ENCODE data around the gene BLACAT1. TPM values are rescaled to one million over a fixed set of nuclear protein-coding genes. Genes with fewer than 3 reads are reported as not detected.

Gene BLACAT1
- total RNA-seq, 1 donor from 2014 or later, result 0.07 TPM

GRCh38 chr1:205447457-205448341, 8.1 kb downstream of the BLACAT1 start:
- no peaks in the 10 kb centered on the region for H3K36me3 Mint-ChIP-seq (ENCODE audit: low read depth)
- no peaks in the 10 kb centered on the region for H3K9me3 Mint-ChIP-seq
- H3K4me3 Mint-ChIP-seq, result no peak overlapping the region
- H3K27me3 Mint-ChIP-seq, result peaks cover 19% of the 10 kb centered on the region
- H3K27ac Mint-ChIP-seq, result no peak overlapping the region
- ATAC-seq (ENCODE audit: low read depth), result no peak
- ChIA-PET CTCF (interaction anchor here (1.3 kb wide), 1 partner anchor 38 kb away, joined by 3 read pairs; no protein-coding TSS in a partner anchor), POLR2A (no interaction called here)
- intact Hi-C loops (cut with micrococcal nuclease), result no loop called here
- peaks cover 11% of the 10 kb centered on the region for H3K4me1 Mint-ChIP-seq
- DNase-seq, result no peak
- TF ChIP-seq, protein P1, sequence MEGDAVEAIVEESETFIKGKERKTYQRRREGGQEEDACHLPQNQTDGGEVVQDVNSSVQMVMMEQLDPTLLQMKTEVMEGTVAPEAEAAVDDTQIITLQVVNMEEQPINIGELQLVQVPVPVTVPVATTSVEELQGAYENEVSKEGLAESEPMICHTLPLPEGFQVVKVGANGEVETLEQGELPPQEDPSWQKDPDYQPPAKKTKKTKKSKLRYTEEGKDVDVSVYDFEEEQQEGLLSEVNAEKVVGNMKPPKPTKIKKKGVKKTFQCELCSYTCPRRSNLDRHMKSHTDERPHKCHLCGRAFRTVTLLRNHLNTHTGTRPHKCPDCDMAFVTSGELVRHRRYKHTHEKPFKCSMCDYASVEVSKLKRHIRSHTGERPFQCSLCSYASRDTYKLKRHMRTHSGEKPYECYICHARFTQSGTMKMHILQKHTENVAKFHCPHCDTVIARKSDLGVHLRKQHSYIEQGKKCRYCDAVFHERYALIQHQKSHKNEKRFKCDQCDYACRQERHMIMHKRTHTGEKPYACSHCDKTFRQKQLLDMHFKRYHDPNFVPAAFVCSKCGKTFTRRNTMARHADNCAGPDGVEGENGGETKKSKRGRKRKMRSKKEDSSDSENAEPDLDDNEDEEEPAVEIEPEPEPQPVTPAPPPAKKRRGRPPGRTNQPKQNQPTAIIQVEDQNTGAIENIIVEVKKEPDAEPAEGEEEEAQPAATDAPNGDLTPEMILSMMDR (IDR thresholded peaks at IDR 0.05), result no peak

- H3K27me3 Mint-ChIP-seq, result peaks cover 17% of the 10 kb centered on the region
- peaks cover 19% of the 10 kb centered on the region for H3K4me1 Mint-ChIP-seq
- no peaks in the 10 kb centered on the region for H3K9me3 Mint-ChIP-seq
- no peaks in the 10 kb centered on the region for H3K36me3 Mint-ChIP-seq (ENCODE audit: low read depth)
- ChIA-PET CTCF (interaction anchor here (1.3 kb wide), 1 partner anchor 39 kb away, joined by 3 read pairs; no protein-coding TSS in a partner anchor), POLR2A (no interaction called here)
- intact Hi-C loops (cut with micrococcal nuclease), result no loop called here
- no peak overlapping the region for H3K27ac Mint-ChIP-seq
- DNase-seq, result no peak
- no peak for ATAC-seq (ENCODE audit: low read depth)
- no peak overlapping the region for H3K4me3 Mint-ChIP-seq
- TF ChIP-seq, protein P1 (IDR thresholded peaks at IDR 0.05), result no peak
Measured at GRCh38 chr1:205446828-205447227, 9.0 kb downstream of the BLACAT1 start.

- Mint-ChIP-seq H3K36me3 (ENCODE audit: low read depth) (no peaks in the 10 kb centered on the region), H3K4me3 (no peak overlapping the region), H3K27ac (no peak overlapping the region), H3K27me3 (peaks cover 5% of the 10 kb centered on the region), H3K9me3 (no peaks in the 10 kb centered on the region), H3K4me1 (peaks cover 31% of the 10 kb centered on the region)
- ChIA-PET CTCF (interaction anchor here (1.0 kb wide), 1 partner anchor 120 kb away, joined by 4 read pairs; no protein-coding TSS in a partner anchor), POLR2A (no interaction called here)
- TF ChIP-seq, protein P1 (IDR thresholded peaks at IDR 0.05), result no peak
- no peak for ATAC-seq (ENCODE audit: low read depth)
- no peak for DNase-seq
- intact Hi-C loops (cut with micrococcal nuclease), result no loop called here
Measured at GRCh38 chr1:205445646-205445935, 10.3 kb downstream of the BLACAT1 start.

- H3K4me1 Mint-ChIP-seq, result peaks cover 36% of the 10 kb centered on the region
- peaks cover 4% of the 10 kb centered on the region for H3K27me3 Mint-ChIP-seq
Measured at GRCh38 chr1:205444931-205445645, 10.8 kb downstream of the BLACAT1 start.

More at GRCh38 chr1:205444931-205445645, 10.8 kb downstream of the BLACAT1 start:
- CTCF ChIA-PET, result interaction anchor here (0.9 to 1.0 kb wide), 2 partner anchors 91 to 120 kb away, joined by 3 to 4 read pairs; no protein-coding TSS in a partner anchor
- POLR2A ChIA-PET, result interaction anchor here (0.6 kb wide), 4 partner anchors 11 to 452 kb away, joined by 3 to 9 read pairs (median 4); partner anchors contain the start of gene BLACAT1
- Mint-ChIP-seq H3K36me3 (ENCODE audit: low read depth) (no peaks in the 10 kb centered on the region), H3K9me3 (no peaks in the 10 kb centered on the region), H3K4me3 (no peak overlapping the region), H3K27ac (no peak overlapping the region)
- ATAC-seq (ENCODE audit: low read depth) (no peak), DNase-seq (no peak)
- TF ChIP-seq, protein P1 (IDR thresholded peaks at IDR 0.05), result no peak
- intact Hi-C loops (cut with micrococcal nuclease), result no loop called here

Measured in activated B cell treated with CpG ODN at 0.5 μM for 24 hours (primary cell).